Activated CD4-positive, alpha-beta T cell treated with anti-CD3 and anti-CD28 coated beads for 48 hours (primary cell): ENCODE results near the gene PLD5.

Experiments used
- DNase-seq: peaks from one replicate; pipeline ENCODE4 v3.0.0-alpha.2; 2020

The PLD5 gene

DNA sequence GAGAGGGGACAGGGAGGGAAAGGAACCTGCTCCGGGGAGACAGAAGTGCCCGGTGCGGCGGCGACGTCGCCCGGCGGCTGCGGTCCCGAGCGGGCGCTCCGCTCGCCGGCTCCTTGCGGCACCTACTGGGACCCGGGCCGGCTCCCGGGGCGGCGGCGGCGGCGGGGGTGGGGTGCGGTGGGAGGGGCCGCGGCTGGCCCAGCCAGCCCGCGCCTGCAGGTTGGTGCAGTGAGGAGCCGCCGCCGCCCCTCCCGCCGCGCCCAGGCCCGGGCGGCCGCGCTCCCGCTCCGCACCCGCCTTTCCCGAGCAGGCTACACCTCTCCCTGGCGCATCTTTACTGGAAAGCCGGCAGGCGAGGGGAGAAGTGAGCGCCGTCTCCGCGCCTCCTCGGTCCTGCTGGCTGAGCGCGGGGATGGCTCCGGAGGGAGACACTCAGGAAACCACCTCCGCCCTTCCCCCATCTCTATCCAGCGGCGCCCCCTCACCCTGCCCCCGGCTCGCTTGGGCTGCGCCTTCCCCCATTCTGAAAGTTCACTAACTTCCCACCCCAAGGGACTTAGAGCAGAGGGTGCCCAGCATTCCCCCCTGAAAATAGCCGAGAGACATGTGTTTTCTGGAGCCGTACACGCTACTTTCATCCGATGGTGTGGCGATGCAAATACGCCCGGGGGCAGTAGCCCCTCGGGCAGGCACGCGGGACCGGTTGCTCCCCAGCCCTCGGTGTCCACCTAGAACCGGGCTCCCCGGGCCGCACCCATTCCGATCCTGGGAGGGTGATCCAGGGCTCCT is at the start of gene PLD5:
Gene PLD5, minus strand, starts transcription at position 127 of the 789 bp plus-strand sequence.
- DNase-seq, result no peak

DNA sequence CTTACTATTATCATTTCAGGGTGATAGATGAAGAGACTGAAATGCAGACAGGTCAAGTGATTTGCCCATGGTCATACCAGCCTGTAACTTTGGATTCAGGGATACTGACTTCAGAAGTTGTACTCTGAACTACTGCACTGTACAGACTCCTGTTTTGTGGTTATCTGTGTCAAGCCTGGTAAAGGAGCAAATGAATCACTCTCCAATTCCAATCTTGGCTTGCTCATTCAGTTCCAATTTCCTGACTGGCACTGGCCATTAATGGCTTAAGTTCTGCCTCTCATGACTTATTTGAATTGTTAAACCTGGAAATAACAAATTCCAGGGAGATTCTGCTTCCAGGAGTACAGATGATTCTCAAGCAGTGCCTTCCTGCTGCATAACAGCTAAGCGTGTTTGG is 45.4 kb upstream of the PLD5 start:
- no peak for DNase-seq

DNA sequence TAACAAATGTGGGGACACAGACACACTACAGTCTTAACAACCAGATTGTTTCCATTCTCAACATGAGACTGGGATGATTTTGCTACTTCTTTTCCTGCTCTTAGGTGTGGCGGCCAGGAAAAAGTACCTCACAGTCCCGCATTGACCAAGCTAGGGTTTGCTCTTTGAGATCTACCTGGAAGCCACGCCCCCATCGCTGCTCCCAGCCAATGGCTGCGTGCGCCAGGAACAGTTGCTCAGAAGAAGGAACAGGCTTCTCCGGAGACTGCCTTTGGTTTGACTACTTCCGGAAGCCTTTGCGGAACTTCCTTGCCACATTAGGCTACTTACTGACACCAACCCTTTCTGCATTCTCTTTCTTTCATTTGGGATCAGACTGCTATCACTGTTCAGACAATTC is 44.2 kb upstream of the PLD5 start:
- no peak for DNase-seq

DNA sequence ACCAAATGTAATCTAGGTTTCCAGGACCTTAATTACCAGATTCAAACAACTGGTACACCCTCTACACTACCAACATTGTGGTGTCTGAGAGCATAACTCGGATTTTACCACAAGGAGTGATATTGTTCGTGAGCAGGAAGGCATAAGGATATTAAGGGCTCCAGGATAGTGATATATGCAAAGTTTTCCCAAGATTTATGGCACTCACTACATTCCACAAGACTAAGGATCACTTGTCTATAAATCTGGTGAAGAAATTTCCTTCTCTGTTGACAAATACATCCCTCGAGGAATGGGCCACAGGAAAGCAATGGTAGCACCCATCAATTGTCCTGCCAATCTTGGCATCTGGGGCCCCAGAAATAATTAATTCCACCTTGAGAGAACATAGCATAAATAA is 43.1 kb upstream of the PLD5 start:
- DNase-seq, result no peak

DNA sequence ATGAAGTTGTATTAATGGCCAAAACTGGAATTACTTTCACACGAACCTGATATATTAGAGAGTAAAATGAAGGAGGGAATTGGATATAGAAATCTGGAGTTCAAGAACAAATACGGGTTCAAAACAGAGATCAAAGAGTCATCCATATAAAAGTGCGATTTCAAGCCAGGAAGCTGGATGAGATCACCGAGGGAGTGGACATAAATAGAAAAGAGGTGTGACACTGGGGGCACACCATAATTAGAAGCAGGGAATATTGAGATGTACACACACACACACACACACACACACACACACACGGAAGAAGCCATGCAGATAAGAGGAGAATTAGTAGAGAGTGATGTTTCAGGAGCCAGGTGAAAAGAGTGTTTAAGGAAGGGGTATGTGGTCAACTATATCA is 32.3 kb upstream of the PLD5 start:
- no peak for DNase-seq

DNA sequence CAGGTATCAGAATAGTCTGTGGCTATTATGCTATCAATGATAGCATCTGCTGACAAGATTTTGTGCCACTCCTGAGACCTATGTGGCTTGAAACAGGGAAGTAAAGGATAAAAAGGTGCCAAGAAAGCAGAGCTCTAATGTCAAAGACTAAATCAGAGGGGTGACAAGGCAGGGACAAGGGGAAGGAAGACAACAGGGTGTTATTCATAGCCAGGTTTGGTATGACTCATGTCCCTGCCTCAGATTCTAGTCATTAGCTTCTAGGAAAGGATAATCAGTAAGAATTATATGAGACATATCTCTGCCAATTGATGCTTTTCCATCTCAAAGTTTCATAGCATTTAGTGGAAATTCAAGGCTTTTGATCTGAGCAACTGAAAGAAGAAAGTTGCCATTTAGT is 31.8 kb upstream of the PLD5 start:
- DNase-seq, result no peak

DNA sequence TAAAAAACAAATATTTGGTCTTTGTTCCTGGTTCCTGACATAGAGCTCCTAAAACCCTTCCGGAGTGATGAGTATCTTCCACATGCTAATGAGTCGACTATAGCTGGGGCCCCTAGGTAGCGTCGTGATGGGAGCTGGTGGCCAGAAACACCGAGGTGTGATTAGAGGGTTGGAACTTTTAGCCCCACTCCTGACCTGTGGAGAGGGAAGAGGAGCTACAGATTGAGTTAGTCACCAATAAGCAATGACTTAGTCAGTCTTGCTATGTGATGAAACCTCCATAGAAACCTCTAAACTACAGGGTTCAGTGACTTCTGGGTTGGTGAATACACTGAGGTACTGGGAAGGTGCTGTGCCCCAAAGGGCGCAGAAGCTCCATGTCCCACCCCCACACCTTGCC is 30.1 kb upstream of the PLD5 start:
- no peak for DNase-seq

DNA sequence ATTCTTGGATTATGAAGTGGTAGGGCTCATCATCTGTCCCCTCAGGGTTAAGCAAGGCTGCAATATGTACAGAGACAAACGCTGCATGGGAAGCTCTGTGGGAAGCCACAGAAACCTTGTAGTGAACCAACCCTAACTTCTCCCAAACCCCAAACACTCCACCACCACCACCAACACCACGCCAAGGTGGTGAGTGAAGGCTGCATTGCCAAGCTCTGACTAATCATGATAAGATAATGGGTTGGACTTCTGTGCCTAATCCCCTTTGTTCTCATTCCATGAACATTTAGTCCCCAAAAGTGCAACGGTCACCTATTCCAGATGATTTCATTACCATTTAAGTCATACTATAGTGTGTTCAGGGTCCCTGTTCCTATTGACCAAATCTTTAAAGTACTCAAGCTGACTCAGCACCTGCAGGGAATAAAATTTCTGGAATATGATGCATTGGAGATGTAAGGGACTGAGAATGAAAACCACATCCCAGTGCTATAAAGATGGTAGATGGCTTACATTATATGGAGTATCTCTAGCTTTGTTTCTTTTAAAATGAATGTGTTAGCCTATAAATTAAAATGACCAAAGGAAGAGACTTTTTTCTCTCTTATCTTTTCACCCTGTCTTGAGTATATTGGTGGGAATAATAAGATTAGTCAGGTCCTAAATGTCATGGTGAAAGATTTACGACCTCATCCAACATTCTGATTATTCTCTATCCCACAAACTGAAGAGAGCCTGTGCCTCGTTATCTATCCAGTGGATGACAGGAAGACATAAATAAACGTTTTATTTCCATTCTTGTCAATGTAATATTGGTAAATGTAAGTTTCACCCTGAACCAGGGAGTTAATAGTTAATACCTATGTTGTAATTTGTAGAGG is 22.6 kb upstream of the PLD5 start:
- no peak for DNase-seq

DNA sequence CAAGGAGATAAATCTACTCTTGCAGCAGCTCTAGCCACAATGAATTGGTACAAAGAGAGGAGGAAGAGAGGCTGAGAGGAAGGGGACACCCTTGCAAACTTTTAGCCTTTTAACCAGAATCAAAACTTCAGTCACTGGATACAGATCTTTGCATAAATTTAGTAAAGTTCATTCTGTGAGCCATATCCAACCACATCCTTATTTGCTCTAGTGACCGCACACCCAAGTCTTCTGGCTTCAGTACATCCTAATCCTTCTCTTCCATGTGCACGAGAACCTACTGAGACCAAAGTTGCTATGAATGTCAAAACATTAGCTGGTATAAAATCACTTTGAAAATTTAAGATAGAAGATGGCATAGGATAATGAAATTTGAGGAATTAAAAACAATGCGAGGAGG is 21.9 kb upstream of the PLD5 start:
- no peak for DNase-seq

DNA sequence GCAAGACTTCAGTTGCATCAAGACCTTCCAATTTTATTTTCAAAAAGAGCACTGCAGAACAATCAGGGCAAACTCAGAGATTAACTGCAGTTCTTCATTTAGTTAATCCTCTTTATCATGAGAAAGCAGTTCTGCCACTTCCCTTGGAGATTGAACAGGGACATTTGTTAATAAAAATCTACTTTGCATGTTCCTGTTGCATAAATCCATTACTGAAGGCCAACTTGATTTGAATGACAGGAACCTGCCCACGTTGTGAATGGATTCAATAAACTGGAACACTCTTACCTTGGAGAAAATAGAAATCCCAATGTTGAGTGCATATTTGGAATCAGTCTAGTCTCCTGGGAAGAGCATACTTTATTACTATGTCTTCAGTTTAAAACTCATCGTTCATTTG is 19.6 kb upstream of the PLD5 start:
- no peak for DNase-seq

DNA sequence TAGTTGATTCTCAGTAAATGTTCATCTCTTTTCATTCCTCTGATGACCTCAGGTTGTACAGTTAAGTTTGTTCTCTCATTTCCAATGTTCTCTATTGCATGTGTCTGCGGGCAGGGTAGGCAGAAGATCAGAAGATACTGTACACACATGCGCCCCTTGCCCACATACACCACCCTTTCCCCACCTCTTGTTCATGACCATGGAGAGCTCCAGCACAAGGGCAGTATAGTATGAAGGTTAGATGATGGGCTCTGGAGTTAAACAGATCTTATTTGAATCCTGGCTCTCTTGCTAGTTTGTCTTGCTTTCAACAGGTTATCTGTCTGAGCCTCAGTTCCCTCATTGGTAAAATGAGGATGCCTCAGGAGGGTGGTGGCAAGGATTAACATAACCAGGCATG is 17.8 kb upstream of the PLD5 start:
- DNase-seq, result no peak

DNA sequence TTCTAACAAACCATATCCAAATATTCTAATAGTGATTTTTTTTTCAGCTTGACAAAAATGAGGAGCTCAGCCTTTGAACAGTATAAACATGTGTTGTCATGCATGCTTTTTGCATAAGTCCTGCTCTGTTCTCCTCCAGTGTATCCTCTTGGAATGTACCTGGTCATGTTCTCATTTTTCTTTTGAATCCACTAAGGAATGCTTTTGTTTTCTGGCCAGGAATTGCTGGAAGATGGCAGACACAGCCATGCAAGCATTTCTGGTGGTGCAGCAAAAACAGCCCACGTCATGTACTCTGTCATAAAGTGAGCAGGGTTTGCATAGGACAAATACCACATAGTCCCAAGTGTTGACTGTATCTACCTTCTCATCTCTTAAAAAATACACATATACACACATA is 11.5 kb upstream of the PLD5 start:
- no peak for DNase-seq

DNA sequence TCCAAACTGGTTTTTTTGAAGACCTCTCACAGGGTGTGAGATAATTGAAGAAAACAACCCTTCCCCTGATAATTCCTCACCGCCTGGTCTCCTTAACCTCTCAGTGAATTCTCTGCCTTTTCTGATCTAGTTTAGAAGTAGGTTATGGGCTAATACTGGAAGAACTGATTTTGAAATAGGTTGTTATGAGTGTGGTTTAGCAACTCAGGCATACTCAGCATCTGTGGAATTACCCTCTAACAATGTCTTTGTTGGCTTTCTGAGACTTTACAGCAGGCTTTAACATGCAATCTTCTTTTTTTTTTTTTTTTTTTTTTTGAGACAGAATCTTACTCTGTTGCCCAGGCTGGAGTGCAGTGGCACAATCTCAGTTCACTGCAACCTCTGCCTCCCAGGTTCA is 10.3 kb upstream of the PLD5 start:
- no peak for DNase-seq

DNA sequence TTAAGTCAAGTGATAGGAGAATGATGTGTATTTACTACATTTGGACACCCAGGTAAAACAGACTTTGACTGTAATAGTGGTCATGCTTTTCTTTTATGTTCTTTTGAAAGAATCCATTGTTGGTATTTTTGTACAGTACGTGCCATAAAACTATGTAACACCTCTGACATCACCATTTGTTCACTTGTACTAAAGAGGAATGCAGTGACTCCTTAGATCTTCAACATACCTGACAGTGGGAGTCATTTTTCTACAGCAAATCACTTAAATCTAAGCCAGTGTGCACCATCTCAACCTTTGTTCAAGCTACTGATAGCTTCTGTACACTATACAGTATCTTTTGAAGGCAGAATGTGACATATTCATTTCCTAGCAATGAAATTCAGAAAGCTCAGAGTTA is 6.3 kb upstream of the PLD5 start:
- DNase-seq, result no peak

DNA sequence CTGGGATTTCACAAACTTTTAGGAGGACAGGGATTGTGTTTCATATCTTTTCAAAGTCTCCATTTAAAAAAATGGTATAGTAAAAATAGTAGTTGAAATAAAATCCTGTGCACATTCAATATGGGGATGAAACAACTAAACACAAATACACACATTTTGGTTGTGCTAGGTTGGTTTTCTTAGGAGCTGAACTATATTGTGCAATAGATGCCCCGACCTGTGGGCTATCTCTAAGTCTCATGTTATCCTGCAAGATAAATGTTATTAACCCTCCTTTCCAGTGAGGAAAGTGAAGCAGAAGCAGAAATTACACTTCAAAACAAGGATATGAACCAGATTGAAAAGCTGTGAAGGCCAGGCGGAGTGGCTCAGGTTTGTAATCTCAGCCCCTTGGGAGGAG is 1.3 kb upstream of the PLD5 start:
- no peak for DNase-seq

DNA sequence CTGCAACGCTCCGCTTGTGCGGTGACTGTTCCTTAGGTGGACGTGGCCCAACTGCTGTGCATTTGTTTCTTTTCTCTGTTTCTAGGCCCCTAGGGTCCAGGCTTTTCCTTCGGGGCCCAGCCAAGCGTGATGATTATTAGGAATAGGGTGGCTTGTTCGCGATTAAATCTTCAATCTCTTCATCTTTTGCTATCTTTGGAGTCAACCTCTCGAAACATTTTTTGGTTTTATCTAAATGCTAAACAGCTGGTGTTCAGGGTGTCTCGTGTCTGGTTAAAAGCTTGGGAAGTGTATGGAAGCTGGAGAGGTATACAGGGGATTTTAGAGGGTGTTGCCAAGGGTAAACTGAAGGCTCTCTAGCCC is 844 bp upstream of the PLD5 start:
- no peak for DNase-seq

DNA sequence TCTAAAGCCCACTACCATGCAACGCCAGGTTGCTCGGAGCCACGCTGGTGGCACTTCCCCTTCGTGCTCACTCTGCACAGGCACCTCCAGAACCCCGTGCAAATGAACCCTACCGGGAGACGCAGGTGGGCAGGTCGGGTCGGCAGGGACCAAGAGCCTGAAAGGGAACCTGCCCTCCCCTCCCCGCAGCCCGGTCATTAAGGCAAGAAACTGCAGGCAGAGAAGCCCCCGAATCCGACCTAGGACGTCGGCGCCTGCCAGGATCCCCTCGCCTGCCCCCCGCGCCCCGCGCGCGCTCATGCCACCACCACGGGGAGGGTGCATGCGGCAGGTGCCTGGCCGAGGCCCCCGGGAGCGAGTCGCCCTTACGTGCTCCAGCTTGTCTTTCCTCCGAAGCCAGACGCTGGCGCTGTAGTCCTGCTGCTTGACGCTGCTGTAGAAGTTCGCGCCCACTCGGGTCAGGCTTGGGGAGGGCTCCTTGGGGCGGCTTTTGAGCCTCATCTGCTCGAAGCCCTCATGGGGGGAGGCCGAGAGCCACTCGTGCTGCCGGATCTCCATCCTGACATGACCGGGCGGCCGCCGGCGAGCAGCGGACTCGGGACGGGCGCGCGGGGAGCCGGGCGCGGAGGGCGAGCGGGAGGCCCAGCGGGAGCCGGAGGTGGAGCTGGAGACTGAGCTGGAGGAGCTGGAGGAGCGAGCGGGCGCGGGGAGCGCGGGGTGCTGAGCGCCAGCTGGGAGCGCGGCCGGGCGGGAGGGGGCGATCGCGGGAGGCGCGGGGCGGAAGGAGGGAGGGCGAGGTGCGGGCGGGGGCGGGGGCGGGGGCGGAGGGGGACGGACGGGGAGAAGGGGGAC is 552 bp downstream of the PLD5 start:
- peak; percentile 17 for DNase-seq

DNA sequence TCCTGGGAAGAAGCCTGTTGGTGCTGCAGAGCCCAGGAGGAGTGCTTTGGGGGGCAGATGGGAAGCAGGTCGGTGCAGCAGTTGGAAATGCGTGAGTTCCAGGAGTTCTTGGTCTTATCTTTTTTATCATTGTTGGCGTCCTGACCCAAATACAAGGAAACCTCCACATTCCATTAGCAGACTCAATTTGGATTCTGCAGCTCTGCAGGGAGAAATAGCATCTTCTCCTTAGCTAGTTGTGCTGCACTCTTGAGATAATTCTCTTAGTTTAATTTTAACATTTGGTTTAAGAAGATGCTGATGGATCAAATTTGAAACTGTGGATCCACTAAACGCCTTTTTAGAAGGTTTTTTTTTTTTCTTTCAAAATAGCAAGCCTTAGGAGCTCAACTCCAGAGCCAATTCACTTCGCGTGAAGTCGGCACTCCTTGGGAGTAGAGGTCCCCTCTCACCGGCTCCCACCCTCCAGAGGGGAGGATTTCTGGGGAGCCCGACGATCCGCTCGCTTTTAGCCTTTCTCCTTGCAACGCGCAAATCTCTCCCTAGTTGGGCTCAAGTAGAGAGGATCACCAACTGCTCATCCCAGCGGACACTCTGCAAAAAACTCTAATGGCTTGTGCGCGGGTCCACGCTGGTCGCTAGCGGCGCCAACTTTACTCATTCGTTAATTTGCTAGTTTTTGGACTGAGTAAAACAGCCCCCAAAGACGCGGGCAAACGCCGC is 1.3 kb downstream of the PLD5 start:
- no peak for DNase-seq

DNA sequence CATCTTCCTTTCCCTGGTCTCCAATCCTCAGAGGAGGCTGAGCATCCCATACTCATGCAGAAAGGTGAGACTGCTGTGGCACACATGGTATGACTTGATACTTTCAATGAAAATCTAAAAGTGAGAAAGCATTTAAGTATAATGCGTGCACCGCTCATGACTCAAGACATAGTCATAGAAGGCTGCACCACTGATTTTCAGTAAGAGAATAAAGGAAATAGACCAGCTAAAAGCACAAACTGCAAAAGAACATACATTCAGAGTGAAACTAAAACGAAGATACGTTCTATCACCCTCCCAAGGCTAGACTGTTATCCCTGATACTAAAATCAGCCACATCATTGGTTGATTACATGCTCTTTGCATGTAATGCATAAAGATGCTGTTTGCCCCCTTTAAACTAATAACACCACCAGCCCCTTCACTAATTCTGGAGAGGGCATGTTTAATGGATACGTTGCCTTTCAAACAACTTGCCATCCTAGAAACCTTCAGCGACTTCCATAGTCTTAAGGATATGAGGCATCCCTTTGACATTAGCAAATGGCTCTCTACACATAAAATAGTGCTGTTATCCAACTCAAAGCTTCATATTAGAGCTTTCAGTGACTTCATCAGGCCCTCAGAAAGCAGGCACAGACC is 2.1 kb downstream of the PLD5 start:
- DNase-seq, result peak; percentile 21

DNA sequence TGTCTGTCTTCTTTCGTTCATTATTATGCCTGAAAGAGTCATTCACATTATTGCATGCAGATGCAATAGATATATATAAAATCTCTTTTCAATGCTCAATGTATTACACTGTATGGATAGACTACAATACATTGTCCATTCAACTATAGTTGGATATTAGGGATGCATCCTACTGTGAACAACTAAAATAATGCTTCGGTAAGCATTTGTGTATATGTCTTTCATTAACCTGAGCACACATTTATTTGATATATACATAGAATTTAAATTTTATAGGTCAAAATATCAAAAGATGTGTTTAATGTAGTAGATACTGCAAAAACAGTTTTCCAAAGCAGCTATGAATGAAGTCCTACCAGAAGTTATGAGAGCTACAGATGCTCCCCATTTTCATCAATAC is 8.9 kb downstream of the PLD5 start:
- DNase-seq, result no peak

DNA sequence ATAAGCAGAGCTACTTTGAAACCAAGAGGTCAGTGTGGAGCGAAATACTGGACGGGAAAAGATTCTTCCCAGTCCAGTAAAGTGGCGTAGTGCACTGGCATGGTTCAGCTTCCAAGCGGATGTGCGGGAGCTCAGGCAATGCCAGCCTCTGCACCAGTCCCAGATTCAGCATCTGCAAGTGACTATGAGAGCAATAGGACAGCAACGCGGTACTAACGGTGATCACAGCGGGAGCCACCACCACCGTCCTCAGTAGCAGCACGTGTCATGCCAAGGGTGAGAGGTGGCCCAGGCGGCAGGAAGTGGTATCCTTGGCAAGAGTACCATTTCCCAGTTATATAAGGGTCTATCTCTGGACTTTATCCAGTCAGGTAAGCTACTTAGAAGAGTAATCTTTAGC is 17.8 kb downstream of the PLD5 start:
- DNase-seq, result no peak

DNA sequence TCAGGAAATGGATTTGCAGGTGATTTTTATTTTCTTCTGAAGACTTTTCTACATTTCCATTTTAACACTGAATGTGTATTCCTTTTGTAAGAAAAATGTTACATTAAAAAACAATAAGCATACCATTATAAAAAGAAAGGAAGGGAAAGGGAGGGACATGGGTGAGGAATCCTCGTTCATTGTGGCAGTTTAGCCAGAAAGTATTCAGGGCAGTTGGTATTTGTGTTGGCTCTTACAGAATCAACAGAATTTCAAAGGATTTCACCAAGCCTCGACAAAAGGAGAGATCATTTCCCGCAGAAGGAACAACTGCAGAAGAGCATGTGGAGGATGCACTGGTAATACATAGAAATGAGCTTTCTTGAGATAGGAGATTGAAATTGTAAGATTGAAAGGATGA is 35.0 kb downstream of the PLD5 start:
- no peak for DNase-seq
